Measurements from ENCODE around the gene IFNK.
"Not testable (repeated sequence)": the region's sequence is repeated elsewhere in the genome, so short reads cannot be mapped to it uniquely, and the experiment has no call there.

The IFNK gene, protein sequence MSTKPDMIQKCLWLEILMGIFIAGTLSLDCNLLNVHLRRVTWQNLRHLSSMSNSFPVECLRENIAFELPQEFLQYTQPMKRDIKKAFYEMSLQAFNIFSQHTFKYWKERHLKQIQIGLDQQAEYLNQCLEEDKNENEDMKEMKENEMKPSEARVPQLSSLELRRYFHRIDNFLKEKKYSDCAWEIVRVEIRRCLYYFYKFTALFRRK

DNA sequence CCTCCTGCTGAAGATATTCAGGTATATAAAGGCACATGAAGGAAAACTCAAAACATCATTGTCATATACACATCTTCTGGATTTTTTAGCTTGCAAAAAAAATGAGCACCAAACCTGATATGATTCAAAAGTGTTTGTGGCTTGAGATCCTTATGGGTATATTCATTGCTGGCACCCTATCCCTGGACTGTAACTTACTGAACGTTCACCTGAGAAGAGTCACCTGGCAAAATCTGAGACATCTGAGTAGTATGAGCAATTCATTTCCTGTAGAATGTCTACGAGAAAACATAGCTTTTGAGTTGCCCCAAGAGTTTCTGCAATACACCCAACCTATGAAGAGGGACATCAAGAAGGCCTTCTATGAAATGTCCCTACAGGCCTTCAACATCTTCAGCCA lies at the start of gene IFNK:
TSS of gene IFNK (plus strand) at position 55 of the 400 bp plus-strand sequence. CDS start at position 102, 47 bp downstream.
- no peak for DNase-seq

GRCh38 chr9:27474305-27474704 lies 49.8 kb upstream of the IFNK start:
- DNase-seq: no peak

- DNase-seq: no peak
Measured at GRCh38 chr9:27475057-27475595, 49.0 kb upstream of the IFNK start.

DNA sequence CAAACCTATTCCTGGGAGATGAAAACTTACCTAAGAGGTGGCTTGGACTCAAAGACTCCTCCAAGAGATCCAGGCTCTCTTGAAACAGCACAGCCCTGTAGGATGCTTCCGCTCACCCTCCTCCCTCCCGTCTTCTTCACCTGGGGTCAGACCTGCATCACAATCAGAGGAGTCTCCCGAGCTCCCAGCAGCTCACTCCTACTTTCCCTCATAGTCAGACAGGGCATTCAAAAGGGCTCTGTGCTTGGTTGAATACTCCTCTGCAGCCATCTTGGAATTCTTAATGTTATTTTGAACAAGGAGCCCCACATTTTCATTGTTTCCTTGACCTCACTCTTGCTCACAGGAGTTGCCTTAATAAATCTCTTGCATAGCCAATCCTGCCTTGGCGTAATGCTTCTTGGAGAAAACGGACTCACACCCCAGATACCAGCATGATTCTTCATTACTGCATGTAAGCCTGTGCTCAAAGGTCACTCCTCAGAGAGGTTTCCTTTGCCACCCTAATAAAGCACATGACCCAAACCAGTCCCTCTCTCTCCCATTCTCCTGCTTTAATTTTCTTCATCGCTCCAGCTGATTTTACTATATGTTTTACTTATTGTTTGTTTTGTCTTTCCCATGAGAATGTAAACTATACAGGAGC lies 47.1 kb upstream of the IFNK start:
- no peak for DNase-seq

- no peak for DNase-seq
Measured at GRCh38 chr9:27478322-27478721, 45.8 kb upstream of the IFNK start.

DNA sequence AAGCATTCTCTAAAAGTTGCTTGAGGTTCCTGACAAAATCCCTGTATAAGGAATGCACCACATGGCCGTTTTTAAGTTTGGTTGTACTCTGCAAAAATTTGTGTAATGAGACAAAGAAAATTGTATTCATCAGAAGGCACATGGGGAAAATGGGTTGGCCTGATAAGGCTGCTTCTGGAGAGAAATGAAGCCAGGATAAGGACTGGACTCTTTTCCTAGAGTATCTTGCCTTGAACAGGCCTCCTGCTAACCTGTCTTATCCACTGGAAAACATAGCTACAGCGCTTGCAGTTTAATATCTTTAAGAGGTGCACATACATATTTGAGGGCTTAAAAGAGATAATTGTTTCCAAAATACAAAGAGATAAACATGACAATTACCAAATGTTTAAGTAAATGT lies 41.4 kb upstream of the IFNK start:
- no peak for DNase-seq

DNA sequence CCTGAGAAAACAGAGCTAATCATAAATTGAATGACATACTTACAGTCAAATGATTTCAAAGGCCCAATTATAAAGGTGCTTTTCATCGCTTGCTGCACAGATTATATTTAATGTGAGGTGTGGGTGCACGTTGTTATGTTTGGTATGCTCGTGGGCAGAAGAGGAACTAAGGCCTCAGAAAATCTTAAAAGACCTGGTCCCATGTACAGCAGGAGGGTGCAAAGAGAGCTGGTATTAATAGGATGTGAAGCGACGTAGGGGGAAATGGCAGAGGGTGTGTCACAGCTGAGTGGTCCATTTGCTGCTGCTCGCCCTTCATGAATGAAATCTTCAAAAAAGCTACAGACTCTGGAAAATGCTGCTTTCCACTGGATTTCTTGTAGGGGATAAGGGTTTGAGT lies 40.5 kb upstream of the IFNK start:
- no peak for DNase-seq

GRCh38 chr9:27485158-27485557 lies 38.9 kb upstream of the IFNK start:
- no peak for DNase-seq

- no peak for DNase-seq
Measured at GRCh38 chr9:27487128-27487640, 36.9 kb upstream of the IFNK start.

DNA sequence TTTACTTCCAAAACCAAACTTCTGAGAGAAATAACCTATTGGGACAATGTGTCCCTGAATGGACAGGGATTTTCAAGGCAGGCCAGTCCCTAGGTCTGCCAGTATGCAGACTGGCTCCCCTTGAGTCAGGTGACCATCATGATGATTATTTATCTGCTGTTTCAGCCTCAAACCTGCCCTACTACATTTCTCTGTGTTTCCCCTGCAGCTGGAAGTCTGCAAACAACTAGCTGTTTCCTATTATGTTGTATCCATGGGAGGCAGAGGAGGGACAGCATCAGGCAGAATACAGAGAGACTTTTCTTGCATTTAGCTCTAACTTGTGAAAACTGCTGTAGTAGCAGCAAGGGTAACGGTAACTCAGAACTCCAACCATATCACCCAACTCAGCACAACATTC lies 36.2 kb upstream of the IFNK start:
- DNase-seq: no peak

DNA sequence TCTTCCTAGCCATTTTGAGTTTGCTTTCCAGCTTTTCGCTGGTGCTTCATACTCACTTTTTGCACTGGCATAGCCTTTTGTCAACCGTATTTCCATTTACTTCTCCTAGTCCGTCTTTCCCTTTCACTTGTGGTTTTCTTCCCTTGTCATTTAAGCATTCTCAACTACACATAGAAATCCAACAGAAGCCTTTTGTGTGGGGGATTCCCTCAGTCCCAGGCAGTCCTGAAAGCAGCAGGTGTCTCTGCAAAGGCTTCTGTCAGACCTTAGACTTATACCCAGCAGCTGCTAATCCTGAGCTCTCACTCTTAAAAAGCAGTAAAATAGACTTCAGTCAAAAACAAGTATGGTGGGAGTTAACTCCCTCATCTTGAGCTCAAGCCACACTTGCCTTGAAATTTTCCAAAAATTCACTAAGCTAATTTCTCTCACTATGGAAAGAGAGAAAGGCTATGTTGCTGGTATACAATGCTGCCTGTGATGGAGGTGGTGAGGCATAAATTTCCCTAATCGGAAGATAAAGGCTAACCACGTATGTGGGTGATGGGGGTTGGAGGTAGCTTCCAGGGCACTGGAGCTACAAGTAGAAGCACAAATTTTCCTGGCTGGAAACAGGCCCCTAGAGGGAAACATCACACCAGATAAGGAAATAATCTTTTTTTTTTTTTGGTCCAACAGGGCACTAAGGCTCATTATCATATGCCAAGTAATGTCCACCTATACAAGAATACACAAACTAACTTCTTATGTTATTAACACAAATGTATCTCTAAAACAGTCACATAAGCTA lies 34.8 kb upstream of the IFNK start:
- DNase-seq: no peak

DNA sequence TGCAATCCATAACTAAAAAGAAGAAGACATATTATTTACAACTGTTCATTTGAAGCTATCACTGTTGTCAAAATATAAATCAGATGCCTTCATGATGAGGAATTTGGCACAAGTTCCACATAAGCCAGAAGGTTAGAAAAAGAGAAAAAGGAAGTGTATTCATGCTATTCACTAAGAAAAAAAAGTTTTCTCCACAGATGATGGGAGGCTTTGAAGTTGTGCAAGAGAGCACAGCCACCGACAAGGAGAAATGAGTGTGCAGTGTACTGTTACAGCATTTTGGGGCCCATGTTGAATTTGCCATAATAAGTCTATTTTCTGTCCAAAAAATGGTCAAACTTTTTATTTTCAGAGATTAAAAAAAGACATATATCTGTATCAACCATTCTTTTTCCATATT lies 32.9 kb upstream of the IFNK start:
- no peak for DNase-seq

DNA sequence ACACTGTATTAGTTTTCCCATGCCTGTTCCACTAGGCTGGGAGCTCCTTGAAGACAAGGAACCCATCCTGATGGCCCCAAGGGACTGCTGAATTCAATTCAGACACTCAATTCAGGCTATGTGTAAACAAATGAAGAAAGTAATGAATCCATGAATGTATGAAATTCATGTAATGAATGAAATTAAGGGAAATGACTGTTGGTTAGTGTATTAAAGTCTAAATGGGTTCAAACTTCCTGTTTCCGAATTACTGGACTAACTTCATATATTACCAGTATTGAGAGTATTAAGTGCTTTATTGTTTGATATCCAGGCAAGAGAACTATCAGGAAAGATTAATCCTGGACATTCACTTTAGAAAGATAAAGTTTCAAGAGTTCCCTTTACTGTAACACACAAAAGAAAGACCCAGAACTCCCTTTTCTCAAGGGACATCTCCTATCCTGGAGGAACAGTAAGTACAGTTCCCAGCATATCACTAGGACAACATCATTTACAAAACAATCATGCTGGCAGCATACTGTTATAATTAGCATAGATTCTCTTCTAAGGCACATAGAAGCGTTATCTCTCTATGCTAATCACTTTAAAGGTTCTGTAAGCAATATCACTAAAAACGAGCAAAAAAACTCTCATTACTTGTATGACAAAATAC lies 28.5 kb upstream of the IFNK start:
- DNase-seq: no peak

DNA sequence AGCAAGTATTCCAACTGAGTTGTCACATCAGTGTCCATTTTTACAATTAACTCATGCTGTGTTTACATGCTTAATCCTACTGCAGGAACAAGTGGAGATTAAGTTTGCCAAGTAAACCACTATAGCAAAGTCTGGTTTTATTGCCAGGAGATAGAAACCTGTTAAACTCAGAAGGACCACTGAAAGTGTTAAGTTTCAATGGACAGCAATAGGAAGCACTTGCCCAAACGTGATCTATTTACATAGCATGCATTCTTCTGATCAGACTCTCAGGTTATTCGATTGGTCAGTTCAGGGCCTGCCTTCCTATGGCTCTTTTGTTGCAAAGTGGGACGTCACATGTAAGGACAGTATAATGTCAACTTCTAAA lies 28.0 kb upstream of the IFNK start:
- DNase-seq: no peak

DNA sequence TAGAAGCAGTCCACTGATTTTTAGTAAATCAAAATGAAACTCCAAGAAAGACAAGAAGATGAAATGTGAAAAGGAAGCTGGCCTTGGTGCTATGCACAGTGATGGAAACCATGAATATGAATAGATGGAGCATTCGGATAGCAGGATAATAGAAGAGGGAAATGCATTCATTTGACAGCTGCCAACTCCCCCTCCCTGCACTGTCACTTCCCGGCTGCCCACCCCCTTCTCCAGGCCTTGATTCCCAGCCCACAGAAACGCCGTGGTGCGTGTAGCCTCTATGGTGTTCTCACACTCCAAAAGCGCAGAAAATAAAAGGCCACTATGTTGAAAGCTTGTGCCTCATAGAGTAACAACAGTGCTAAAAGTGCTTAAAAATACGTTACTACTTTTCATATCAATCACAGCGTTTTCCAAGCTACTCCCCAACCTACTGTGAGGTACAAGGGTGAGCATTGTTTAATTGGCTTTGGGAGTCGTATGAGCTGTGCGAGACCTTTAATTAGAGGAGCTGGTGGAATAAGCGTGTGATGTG lies 26.1 kb upstream of the IFNK start:
- no peak for DNase-seq

DNA sequence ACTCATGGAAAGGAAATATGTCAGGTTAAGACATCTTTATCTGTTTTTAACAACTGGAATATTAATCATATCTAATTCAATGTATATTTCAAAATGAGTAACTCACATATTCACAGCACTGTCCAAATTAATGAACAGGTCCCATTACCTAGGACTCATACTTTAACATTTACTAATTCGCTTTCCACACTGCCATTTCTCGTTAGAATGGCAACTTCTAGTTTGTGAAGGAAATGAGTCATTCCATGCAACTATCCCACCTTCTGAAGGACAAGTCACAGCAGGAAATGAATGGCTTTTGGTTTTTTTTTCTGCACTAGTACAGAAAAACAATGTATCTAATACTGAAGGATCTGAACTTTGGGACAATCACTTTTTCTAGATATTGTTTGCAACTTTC lies 24.6 kb upstream of the IFNK start:
- DNase-seq: no peak

- not testable (repeated sequence) for DNase-seq
Measured at GRCh38 chr9:27500902-27501301, 23.2 kb upstream of the IFNK start.

DNA sequence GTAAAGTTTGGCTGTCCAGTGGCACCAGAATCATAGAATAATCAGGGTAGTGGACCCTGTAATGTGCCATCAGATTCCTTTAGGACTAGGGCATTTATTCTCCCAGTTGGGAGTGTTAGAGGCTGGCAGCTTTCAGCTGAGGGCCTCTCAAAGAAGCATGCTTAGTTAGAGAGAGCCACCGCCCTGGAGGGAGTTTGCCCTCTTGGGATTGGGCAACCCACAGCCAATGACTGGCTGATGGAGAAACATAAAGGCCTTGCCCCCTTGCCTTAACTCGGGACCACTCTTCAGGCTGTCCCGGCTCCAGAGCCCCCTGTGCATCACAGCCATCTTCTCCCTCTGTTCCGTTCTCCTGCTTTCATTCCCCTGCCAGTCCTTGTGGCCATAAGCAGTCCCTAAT lies 20.5 kb upstream of the IFNK start:
- no peak for DNase-seq

GRCh38 chr9:27504259-27504658 lies 19.8 kb upstream of the IFNK start:
- no peak for DNase-seq

DNA sequence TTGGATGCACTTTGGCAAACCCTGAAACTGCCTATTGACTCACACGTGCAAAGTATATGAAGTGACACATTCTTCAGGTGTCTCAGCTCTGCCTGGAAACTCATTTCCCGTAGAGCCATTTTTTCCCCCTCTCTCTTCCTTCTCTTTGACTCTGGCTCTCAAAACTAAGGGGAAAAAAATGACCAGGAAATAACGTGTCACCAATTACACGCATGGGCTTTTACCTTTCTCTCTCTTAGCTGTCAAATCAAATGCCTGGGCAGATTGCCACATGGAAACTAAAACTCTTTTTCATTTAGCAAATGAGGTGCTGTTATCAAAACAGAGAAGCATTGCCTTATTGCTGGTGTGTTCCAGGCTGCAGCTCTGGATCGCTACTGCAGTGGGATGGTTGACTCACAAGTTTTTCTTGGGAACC lies 18.3 kb upstream of the IFNK start:
- no peak for DNase-seq

DNA sequence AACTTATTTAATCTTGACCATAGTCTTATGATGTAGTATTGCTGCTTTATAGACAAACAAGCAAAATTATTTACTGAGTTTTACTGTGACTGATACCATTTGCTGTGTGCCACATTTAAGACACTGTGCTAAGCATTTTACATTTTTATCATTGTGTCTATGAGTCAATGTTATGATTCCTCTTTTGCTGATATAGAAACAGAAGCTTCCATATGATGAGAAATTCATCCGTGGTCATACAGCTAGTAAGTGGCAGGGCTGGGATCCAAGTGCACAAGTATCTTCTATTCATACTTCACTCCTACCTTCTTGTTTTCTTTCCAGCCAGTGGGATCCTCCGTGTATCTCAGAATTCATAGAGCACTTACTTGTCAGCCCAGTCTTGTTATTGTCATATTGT lies 17.1 kb upstream of the IFNK start:
- no peak for DNase-seq

GRCh38 chr9:27510780-27511179 lies 13.3 kb upstream of the IFNK start:
- DNase-seq: no peak

DNA sequence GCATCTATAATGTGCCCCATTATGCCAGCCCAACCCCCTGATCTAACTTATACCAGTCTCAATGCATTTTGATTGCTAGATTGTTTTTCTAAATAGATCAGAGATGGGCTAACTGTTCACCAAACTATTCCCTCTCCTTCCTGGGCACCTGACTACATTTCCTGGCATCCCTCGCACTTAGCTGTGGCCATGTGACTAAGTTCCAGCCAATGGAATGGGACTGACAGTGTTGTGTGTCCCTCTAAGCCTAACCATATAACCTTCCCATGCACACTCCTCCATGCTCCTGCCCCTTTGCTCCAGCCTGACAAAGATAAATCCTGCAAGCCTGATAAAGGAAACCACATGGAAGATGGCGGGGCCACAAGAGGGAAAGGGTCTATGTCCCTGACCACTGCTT lies 12.3 kb upstream of the IFNK start:
- no peak for DNase-seq

Measured in NCI-H1436 (cell line).